GM21360 (cell line): ENCODE results near the gene UCK2.
A peak's percentile ranks its signal among the peaks of the same experiment; 100 is the strongest.
"Not testable (repeated sequence)": the region's sequence is repeated elsewhere in the genome, so short reads cannot be mapped to it uniquely, and the experiment has no call there.

Experiments
- ATAC-seq: cut with Tn5 transposase; IDR thresholded peaks from one replicate; pipeline ENCODE4 v1.9.1; 2021; ENCODE audit warnings: mild to moderate bottlenecking, moderate library complexity; ENCODE audit not compliant: unreplicated experiment

The UCK2 gene

DNA sequence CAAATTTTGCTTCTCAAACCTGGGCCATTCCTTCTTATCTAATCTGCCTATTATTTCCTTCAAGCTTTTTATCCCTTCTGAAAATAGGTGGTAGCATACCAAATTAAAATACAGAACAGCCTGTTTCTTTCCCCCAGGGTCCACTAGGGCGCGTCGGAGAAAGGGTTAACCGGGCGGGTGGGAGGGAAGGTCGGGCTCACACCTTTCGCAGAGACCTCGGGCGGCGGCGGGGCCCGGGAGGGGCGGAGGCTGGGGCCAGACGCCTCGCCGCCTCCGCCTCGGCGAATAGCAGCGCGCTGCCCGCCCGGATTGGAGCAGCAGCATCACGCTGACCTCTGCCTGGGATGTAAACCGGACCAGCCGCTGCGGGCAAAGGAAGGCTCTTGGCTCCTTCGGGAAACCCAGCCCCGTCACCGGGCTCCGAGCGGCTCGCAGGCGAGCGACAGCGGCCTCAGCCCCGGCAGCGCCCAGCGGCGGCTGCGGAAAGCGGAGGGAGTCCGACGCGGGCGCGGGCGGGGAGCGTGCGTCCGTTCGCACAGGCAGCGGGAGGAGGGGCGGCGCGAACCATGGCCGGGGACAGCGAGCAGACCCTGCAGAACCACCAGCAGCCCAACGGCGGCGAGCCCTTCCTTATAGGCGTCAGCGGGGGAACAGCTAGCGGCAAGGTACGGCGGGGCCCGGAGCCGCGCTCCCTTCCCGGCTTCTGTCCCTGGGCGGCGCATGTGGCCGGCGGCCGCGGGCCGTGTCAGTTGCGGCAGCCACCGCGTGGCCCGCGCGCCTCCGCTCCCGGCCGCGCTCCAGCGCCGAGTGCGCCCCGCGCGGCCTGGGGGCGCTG, at the start of gene UCK2:
Gene UCK2, plus strand, starts transcription at position 347 of the 835 bp plus-strand sequence. Its CDS starts 220 bp downstream, at position 567.
- peak; percentile 54 for ATAC-seq

DNA sequence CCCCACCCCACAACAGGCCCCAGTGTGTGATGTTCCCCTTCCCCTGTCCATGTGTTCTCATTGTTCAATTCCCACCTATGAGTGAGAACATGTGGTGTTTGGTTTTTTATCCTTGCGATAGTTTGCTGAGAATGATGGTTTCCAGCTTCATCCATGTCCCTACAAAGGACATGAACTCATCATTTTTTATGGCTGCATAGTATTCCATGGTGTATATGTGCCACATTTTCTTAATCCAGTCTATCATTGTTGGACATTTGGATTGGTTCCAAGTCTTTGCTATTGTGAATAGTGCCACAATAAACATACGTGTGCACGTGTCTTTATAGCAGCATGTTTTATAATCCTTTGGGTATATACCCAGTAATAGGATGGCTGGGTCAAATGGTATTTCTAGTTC, 49.2 kb upstream of the UCK2 start:
- not testable (repeated sequence) for ATAC-seq

DNA sequence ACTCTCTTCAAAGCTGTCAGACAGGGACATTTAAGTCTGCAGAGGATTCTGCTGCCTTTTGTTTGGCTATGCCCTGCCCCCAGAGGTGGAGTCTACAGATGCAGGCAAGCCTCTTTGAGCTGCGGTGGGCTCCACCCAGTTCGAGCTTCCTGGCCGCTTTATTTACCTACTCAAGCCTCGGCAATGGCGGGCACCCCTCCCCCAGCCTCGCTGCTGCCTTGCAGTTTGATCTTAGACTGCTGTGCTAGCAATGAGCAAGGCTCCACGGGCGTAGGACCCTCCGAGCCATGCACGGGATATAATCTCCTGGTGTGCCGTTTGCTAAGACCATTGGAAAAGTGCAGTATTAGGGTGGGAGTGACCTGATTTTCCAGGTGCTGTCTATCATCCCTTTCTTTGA, 43.9 kb upstream of the UCK2 start:
- ATAC-seq, result not testable (repeated sequence)

DNA sequence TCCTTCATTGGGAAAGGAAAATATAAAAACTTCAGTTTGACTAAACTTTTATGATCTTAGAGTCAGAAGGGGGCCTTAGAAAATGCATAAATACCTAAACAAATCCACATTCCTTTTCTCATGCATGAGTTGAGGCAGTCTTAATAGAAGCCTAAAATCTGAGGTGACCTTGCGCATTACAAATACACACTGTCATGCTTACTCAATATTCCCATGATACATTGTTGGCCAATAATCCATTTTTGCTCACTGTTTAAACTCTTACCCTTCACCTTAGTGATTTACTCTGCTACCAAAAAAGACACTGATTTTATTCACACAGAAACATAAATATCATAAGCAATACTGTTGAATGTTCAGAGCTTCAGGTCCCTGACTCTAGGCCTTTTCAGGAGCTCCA, 39.7 kb upstream of the UCK2 start:
- ATAC-seq, result no peak

DNA sequence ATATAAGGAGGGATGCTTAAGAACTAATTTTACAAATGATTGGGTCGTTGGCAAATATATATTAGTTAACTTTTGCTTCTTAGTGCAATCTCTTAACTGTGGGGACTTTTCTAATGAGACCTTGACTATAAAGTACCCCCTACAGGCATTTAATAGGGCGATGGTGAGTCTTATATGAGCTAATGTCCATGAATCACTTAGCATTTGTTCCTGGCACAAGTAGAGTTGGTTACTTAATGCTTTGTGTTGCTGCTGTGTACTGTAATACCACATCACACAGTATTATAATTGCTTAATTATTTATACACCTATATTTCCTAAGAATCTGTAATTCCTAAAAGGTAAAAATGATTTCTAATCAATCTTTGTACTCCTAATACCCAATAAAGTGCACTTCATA, 33.5 kb upstream of the UCK2 start:
- ATAC-seq, result no peak

DNA sequence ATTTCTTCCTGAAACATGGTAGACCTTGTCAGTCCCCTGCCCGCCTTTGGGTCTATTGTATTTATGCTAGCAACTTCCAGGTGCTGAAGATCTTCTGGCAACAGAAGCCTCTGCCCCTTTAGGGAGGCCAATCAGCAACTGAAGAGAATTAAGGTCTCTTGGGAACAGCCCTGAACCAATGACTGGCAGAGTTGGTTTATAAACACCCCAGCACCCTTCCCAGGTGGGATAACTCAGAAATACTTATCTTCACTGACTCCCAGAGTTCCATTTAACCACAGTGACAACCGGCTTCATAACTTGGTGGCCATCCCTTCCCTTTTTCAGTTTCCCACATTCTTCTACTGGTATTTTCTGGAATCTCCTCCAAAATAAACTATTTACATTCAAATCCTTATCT, 31.5 kb upstream of the UCK2 start:
- ATAC-seq, result no peak

DNA sequence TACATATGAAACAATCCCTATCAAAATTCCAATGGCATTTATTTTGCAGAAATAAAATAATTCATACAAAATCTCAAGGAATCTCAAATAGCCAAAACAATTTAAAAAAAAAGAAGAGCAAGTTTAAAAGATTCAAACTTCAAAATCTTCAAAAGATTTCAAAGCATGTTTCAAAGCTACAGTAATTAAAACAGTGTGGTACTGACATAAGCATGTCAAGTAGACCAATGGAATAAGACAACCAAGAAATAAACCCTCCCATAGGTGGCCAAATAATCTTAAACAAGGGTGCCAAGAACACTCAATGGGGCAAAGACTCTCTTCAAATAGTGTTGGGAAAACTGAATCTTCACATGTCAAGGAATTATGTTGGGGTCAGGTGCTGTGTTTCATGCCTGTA, 28.0 kb upstream of the UCK2 start:
- ATAC-seq, result no peak

DNA sequence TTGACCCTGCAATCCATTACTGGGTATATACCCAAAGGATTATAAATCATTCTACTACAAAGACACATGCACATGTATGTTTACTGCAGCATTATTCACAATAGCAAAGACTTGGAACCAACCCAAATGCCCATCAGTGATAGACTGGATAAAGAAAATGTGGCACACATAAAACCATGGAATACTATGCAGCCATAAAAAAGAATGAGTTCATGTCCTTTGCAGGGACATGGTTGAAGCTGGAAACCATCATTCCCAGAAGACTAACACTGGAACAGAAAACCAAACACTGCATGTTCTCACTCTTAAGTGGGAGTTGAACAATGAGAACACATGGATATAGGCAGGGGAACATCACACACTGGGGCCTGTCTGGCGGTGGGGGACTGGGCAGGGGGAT, 22.9 kb upstream of the UCK2 start:
- not testable (repeated sequence) for ATAC-seq

DNA sequence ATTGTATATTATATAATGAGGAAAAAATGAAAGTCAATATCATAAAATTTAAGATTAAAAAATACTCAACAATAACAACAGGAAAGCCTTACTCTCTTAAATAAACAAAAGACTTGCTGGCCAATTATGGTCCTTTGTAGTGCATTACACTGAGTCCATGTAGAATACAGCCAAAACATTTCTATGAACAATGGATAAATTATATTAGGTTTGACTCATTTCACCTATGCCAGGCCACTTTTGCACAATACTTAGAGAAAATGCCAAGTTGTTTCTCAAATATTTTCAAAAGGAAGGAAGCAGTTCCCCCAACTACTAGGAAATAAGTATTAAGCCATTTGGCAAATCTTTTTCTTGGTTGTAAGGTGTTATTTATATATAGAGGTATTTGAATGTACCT, 19.8 kb upstream of the UCK2 start:
- no peak for ATAC-seq

DNA sequence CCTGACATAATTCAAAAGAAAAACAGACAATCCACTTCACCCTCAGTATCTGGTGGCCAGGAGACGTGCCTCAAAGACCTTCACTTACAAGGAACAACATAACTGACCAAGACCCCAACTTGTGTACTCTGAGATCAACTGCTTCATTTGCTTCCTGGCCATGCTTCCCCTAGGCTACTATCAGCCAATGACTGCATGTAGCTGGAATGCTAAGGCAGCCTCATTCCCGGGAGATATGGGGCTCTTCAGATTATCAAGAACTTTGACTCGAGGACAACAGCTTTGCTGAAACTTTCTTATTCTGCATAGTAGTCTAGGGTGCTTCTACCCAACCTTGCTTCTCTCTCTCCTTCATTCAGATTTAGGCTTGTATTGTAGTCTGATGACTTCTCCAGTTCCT, 11.7 kb upstream of the UCK2 start:
- ATAC-seq, result no peak

DNA sequence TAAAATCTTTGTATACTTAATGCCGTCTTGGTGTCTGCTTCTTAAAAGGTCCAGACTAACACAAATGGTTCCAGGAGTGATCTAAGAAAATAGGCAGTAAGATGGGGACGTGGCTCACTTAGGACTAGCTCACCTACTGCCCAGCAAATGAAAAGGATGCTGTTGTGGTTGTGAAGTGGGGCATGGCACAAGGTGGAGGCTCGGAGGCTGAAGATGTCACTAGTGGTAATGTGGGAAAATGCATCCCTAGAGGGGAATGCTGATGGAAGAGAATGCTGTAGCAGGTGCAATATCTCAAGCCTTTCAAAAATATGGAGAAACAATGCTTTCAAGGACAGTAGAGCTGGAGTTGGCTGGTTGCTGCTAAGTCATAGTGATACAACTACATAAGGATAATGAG, 11.3 kb upstream of the UCK2 start:
- ATAC-seq, result no peak

DNA sequence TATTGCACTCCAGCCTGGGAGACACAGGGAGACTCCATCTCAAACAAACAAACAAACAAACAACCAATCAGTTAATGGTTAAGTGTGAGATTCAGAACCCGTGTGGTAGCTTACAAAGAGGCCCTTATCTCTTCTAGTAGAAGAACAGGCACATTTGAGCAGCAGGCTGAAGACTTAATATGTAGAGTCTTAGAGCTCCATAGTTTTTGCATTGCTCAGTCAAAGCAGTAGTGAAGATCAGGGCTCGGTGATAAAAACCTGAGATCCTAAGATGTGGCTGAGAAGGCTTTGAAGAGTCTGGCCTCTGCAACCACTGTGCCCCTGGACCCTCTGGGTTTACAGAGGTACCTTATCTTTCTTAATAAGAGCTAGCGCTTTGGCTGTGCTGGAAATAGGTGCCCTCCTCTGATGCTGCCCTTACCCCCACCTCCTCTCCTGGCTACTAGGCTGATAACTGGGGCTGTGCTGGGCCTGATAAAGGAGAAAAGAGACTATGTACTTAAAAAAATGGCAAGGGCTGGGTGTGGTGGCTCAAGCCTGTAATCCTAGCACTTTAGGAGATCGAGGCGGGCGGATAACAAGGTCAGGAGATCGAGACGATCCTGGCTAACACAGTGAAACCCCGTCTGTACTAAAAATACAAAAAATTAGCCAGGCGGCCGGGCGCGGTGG, 10.5 kb upstream of the UCK2 start:
- no peak for ATAC-seq

GRCh38 chr1:165823552-165824268, 3.7 kb upstream of the UCK2 start:
- no peak for ATAC-seq

DNA sequence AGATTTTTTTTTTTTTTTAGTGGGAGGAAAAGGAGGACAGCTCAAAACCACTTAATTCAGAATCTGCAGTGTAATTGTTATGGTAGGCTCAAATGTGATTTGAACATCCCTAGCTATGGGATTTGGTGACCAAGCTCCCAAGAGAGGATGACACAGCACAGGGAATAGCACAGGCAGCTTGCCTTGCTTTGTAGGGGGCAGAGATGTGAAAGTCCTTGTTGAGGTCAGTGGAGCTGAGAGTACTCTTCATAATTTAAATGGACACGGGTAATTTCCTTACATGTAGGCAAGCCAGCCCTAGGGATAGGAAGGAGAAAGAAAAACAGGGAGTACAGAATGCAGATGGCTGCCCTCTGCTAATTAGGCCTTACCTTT, 3.2 kb upstream of the UCK2 start:
- no peak for ATAC-seq

- ATAC-seq, result no peak
Measured at GRCh38 chr1:165826565-165827267, 698 bp upstream of the UCK2 start.

GRCh38 chr1:165828103-165828668, 772 bp downstream of the UCK2 start:
- ATAC-seq, result peak; percentile 37

- ATAC-seq, result peak; percentile 16
Measured at GRCh38 chr1:165828669-165829329, 1.4 kb downstream of the UCK2 start.

DNA sequence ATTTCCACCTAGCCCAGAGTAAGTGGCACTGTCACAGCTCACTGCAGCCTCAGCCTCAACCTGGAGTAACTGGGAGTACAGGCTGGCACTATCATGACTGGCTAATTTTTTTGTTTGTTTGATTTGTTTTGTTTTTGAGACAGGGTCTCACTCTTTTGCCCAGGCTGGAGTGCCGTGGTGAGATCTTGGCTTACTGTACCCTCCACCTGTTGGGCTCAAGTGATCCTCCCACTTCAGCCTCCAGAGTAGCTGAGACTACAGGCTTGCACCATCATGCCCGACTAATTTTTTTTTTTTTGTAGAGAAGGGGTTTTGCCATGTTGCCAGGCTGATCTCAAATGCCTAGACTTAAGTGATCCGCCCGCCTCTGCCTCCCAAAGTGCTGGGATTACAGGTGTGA, 2.5 kb downstream of the UCK2 start:
- no peak for ATAC-seq

GRCh38 chr1:165831146-165831545, 3.7 kb downstream of the UCK2 start:
- ATAC-seq, result no peak

DNA sequence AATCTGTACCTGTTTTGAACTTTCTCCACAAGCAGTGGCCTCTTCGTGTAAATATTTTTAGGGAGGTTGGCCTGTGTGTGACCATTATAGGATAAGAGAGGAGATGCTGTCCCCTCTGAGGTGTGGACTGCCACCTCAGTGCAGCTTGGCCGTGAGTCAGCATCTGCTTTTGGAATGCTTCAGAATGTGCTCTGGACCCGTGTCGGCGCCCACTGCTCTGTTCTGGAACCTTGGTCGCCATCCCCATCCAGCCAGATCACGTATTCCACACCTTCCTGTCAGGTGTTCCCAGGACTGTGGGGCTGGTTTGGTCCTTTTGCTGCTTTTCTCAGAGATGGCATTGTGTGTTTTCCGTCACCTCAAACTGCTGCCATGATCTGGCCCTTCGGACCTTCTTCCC, 5.5 kb downstream of the UCK2 start:
- ATAC-seq, result no peak
